DND-41 (cell line): ENCODE data around the gene SLC12A5.

ENCODE experiments used
- CTCF ChIP-seq: IDR thresholded peaks from 2 replicates; pipeline ENCODE4 v1.5.1; 2012; ENCODE audit warnings: borderline replicate concordance, low read length, moderate library complexity, mild to moderate bottlenecking; ENCODE audit not compliant: poor library complexity, severe bottlenecking; ENCODE audit errors: extremely low read depth
- EZH2 ChIP-seq: IDR thresholded peaks from 3 replicates; pipeline ENCODE4 v1.6.1; 2012; ENCODE audit warnings: borderline replicate concordance, low read depth, mild to moderate bottlenecking, moderate library complexity, low read length, inconsistent platforms; ENCODE audit not compliant: severe bottlenecking

- TF ChIP-seq EZH2 (no peak), CTCF (no peak)
Measured at GRCh38 chr20:46077642-46078305, 48.8 kb downstream of the SLC12A5 start.
